ENCODE results near the gene DUSP9.
"Not testable (repeated sequence)": the region's sequence is repeated elsewhere in the genome, so short reads cannot be mapped to it uniquely, and the experiment has no call there.

The DUSP9 gene

GRCh38 chrX:153671589-153672530 lies 24.9 kb downstream of the DUSP9 start:
- TF ChIP-seq CTCF (conservative IDR thresholded peaks at IDR 0.05; ENCODE audit: low read depth, low read length), result no peak
- no peak overlapping the region for H3K4me3 ChIP-seq (ENCODE audit: low read length)

GRCh38 chrX:153672531-153673427 lies 25.8 kb downstream of the DUSP9 start:
- DNase-seq (ENCODE audit: low read depth), result no peak
- TF ChIP-seq CTCF (conservative IDR thresholded peaks at IDR 0.05; ENCODE audit: low read depth, low read length), result no peak
- no peak overlapping the region for H3K4me3 ChIP-seq (ENCODE audit: low read length)

More at GRCh38 chrX:153671589-153672530, 24.9 kb downstream of the DUSP9 start:
- no peak for DNase-seq (ENCODE audit: low read depth)

GRCh38 chrX:153673428-153674218 lies 26.6 kb downstream of the DUSP9 start, which contains the start of gene PNCK:
PNCK (minus strand) TSS chrX:153673813; CDS start chrX:153673076, 737 bp downstream.
- H3K4me3 ChIP-seq (ENCODE audit: low read length), result no peak within 1 kb of the TSS
- no peak for TF ChIP-seq CTCF (conservative IDR thresholded peaks at IDR 0.05; ENCODE audit: low read depth, low read length)
- DNase-seq (ENCODE audit: low read depth), result no peak

- no peak for TF ChIP-seq CTCF (conservative IDR thresholded peaks at IDR 0.05; ENCODE audit: low read depth, low read length)
- no peak for DNase-seq (ENCODE audit: low read depth)
- no peak overlapping the region for H3K4me3 ChIP-seq (ENCODE audit: low read length)
These were observed 27.3 kb downstream of the DUSP9 start for GRCh38 chrX:153674219-153674851.

GRCh38 chrX:153681175-153681574 lies 34.2 kb downstream of the DUSP9 start:
- no peak for DNase-seq (ENCODE audit: low read depth)
- H3K4me3 ChIP-seq (ENCODE audit: low read length), result no peak overlapping the region
- no peak for TF ChIP-seq CTCF (conservative IDR thresholded peaks at IDR 0.05; ENCODE audit: low read depth, low read length)

- not testable (repeated sequence) for H3K4me3 ChIP-seq (ENCODE audit: low read length)
These were observed 36.5 kb downstream of the DUSP9 start for GRCh38 chrX:153683486-153683885.

More at GRCh38 chrX:153683486-153683885, 36.5 kb downstream of the DUSP9 start:
- DNase-seq (ENCODE audit: low read depth), result not testable (repeated sequence)
